ENCODE measurements around the gene SRGAP2C.
"Not testable (repeated sequence)": the region's sequence is repeated elsewhere in the genome, so short reads cannot be mapped to it uniquely, and the experiment has no call there.

The SRGAP2C gene

DNA sequence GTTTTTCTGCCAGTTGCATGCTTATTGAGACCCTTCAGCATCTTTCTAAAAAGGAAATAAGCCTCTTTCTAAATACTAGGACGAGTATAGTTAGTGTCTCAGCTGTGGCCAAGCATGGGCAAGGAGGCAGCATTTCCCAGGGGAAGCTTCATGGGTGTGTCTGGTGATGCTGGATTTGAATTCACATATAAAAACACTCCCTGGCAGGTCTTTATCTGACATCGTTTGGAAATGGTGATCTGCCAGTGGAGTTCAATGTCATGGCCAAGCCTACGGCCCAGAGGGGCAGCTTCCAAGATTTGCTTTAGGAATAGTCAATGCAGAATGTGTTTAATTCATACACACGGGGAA lies 94.7 kb downstream of the SRGAP2C start:
- not testable (repeated sequence) for DNase-seq (ENCODE audit: low read depth in 2 of 2)

DNA sequence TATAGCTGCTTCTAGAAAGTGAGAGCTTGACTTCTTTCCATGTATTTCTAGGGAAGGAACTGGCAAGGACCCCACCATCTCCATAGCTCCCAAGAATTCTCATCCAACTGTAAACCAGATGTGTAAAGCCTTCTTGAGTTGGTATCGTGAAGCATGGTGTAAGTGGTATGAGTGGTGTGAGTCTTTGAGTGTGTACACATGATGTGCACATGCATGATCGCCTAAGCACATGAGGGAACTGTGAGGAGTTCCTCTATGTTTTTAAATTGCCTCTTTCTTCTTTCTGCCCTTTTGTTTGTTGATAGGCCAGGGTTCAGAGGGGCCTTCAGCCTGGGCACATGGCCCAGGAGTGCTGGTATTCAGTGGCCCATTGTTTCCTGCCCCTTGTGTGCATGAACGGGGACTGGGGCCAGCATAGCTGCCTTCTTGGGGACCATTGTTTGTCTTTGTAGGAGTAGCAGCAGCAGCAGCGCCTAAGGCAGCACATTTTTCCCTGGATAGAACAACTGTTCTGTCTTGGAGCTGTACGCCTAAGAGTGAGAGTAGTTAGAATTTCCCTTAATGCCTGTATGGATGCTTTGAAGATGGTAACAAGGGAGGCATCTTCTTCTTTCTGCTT lies 96.0 kb downstream of the SRGAP2C start:
- DNase-seq (ENCODE audit: low read depth in 2 of 2) = not testable (repeated sequence)

DNA sequence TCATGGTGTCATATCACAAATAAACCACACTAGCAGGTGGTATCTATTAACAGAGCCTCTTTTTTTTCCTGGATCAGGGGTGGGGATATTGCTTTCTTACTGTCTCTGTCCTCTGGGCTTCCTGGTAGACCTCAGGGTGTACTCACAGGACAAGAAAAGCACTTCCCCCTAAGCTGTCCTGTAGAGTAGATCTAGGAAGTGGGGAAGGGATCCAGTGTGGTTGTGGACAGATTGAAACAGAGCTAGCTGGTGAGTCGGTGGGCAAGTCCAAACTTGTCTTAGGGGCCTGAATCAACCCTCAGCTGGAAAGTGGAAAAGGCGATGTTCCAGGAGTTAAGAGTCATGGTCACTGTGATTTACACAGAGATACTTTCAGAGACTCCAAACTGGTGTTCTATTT lies 96.7 kb downstream of the SRGAP2C start:
- not testable (repeated sequence) for DNase-seq (ENCODE audit: low read depth in 2 of 2)

DNA sequence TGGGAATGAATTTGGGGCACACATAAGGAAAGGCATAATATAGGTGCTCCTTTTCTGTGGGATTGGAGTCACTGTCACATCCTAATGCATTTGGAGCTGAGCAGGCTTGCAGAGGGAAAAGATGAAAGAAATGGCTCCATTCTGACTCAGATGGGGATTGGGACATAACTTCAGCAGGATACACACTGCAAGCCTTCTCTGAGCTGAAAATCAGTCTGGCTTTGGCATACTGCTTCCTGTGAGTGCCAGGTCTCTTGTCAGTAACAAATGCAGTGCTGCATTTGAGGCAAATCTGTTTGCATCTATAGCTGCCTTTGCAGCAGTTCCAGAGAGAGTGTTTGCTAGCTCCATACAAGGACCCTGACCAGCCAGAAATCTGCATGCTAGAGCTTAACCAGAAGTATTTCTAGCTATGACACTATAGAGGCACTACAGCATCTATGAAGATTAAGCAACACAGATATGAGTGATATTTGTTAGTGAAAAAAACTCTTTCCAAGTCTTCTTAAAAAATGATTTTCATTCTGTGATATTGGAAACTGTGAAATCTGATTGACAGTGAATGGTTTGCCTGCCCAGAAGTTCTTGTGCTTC lies 98.9 kb downstream of the SRGAP2C start:
- not testable (repeated sequence) for DNase-seq (ENCODE audit: low read depth in 2 of 2)

DNA sequence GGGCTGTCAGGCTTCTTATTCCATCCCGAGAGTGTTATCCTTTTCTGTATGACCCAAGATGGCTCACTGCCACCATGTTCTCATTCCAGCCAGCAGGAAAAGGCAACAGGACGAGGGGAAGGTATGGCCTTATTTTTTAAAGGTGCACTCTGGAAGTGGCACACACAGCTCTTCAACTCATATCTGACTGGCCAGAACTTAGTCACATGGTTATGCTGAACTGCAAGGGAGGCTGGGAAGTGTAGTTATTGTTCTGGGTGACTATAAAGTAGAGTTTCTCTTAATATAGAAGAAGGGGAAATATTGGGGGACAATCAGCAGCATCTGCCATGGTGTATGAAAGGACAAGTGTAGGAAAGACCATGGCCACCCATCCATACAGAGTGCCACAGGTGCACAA lies 107.8 kb downstream of the SRGAP2C start:
- not testable (repeated sequence) for DNase-seq (ENCODE audit: low read depth in 2 of 2)

DNA sequence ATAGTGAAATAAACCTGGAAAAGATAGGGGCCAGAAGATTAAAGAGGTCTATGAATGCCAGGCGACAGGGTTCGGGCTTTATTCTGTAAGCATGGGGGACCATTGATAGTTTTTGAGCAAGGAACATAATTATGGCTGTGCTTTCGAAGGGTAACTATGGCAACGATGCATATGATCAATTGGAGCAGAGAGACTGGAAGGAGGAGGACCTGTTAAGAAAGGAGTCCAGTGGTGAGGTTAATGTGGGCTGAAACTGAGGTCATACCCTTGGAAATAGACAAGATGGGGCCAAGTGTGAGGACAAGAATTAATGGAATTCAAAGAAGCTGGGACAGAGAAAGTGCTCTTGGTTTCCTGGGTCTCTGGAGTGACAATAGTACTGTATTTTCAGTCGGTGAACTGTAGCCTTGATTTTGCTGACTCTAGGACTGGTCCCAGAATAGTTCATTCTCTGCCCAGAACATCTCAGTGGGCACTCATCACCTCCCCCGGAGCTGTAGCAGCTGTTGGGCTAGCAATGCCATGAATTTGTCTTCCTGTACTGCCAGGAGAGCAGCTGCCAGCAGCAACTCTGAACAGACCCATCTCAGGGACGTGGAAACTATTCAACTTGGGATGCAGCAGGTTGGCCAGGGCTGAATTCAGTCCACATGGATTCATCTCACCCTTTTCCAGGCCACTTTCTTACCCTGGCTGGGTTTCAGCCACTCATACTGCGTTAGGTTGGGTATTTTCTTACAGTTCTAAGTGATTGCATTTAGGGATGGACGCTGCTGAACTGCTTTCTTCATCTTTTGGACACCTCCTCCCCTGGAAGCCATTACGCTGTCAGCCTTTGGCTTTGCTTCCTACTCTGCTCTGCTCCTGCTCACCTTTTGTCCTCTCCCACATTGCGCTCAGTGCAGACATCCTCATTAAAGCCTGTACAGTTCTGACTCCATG lies 108.8 kb downstream of the SRGAP2C start:
- not testable (repeated sequence) for DNase-seq (ENCODE audit: low read depth in 2 of 2)

DNA sequence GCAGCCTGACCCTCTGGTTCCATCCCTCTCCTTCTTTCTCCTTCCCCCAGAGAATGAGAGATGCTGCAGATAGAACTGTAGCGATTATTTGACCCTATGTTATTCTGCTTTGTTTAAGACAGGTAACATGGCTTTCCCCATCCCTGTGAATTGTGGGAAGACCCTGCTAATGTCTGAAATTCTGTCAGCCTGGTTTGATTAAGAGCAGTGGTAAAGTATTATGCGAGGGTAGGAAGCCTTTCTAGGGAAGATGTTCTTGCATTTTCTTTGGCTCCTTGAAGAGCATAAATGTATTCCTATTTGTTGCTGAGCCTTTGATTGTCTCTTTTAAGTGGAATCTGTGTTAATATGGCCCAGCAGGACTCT lies 109.4 kb downstream of the SRGAP2C start:
- not testable (repeated sequence) for DNase-seq (ENCODE audit: low read depth in 2 of 2)

DNA sequence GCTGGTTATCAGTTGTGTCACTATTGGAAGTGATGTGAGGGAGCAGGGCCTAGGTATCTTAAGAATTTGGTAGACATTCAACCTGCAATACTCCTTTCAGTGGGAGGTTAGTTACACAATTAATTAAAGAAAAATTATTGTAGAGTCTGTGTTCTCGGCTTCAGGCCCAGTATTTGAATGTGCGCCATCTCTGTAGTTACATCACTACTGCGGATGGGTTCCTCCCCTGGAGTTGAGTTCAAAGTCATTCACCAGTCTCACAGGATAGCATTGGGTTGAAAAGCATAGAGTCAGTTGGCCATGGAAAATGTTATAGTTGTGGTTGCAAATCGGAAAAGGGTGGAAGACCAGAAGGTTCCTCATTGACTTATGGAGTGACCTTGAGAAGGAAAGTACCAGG lies 111.8 kb downstream of the SRGAP2C start:
- not testable (repeated sequence) for DNase-seq (ENCODE audit: low read depth in 2 of 2)

DNA sequence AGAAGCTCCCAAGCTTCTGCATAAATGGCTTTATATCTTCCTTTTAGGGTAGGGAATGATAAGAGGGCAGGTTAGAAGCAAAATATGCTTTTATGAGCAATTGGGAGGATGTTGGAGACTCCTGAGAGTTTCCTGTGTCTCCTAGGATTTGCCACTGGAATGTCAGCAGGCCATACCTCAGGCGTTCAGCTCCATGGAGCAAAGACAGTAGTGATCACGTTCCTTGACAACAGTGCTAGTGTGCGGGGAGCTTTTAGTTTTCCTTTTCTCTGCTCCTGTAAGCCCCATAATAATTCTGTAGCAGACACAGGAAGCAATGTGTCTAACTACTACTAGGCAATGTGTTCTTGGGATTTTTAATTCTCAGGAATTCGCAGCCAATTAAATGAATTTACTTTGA lies 113.8 kb downstream of the SRGAP2C start:
- DNase-seq (ENCODE audit: low read depth in 2 of 2) = not testable (repeated sequence)

DNA sequence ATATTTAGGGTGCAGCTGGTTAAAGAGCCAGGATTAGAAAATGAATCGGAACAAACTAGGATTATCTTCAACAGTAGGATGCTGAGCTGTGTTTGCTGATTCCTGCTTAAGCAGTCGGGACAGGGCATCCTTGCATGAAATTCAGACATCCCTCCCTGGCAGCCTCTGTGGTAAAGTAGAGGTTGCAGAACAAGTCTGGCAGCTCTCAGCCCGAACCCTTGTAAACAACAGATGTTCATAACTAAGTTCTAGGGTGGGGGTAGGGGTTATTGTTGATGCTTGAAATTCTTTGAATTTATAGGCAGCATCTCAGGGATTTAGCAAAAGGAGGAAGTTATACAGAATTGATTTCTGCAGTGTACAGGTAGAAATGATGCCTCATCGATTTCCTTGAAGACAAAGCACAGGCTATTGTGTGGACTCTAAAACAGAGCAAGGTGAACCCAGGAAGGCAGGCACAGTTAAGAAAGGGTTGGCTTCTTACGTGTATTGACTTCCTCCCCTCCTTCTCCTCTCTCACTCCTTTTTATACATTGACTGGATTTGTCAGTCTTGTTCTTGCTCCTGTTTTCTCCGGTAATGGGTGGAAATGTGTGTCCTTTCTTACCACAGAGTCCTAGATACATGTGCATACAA lies 114.9 kb downstream of the SRGAP2C start:
- not testable (repeated sequence) for DNase-seq (ENCODE audit: low read depth in 2 of 2)

DNA sequence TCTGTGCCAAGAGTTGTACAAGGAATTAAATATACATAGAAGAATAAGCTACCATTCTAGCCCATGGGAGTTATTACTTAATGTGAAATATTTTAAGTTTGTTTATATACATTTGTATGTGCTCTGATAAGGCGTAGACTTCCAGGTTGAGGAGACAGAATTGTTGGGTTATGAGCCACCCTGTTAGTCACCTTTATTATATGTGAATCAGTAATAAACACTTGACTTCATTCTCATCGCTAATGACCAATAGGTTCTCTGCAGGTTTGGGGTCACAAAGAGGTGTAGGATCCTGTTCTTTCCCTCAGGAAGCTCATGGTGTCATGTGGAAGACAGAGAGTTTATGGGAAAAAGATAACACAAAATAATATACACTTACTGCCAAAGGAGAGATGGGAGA lies 117.1 kb downstream of the SRGAP2C start:
- not testable (repeated sequence) for DNase-seq (ENCODE audit: low read depth in 2 of 2)

DNA sequence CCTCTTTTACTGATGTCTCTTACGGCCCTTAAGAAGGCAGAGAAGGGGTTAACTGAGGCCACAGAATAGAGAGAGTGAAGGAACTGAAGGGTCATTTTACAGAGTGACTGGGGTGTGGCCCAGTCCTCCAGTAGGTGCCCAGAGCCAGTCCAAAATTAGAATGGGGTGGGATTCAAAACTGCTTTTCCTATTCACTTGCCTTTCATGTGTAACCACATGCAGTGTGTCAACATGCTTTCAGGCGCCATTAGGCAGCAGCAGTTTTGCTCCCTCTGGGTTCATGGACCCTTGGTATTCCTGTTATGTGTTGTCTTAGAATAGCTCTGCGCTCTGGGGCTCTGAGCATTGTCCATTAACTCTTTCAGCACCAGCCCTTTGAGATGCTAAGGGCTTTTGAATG lies 123.0 kb downstream of the SRGAP2C start:
- not testable (repeated sequence) for DNase-seq (ENCODE audit: low read depth in 2 of 2)

DNA sequence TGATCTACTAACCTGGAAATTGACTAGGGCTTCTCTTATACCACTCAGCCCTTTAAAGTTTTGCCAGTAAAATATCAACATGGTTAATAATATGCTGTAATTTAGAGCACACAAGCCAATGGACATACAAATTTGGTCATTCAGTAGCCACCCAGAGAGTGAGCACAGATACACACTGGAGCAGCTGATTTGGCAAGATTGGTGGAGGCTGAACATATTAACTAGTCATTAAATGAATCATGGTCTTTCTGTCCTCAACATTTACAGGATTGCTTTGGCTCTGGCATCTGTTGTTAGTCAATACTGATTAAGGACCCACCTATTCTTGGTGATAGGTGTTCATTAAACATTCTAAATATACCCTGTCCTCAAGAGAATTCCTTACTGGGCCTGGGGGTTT lies 130.7 kb downstream of the SRGAP2C start:
- DNase-seq (ENCODE audit: low read depth in 2 of 2) = not testable (repeated sequence)

DNA sequence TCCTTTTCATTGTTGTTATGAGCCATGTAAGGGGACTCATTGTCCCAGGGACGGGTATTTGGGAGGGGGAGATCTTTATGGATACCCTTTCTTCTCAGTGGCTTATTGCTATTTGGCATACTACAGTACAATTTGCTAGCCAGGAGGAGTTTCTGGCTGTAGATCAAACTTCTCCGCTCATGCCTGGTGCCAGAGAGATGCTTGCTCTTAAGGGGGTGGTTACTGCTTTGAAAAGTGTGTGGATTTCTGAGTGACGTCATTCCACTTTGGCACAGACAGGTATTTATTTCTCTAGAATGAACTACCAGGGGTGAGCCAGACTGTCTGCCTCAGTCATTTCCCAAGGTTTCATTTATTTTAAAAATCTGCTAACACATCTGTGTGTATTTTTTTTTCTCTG lies 131.3 kb downstream of the SRGAP2C start:
- DNase-seq (ENCODE audit: low read depth in 2 of 2) = not testable (repeated sequence)

DNA sequence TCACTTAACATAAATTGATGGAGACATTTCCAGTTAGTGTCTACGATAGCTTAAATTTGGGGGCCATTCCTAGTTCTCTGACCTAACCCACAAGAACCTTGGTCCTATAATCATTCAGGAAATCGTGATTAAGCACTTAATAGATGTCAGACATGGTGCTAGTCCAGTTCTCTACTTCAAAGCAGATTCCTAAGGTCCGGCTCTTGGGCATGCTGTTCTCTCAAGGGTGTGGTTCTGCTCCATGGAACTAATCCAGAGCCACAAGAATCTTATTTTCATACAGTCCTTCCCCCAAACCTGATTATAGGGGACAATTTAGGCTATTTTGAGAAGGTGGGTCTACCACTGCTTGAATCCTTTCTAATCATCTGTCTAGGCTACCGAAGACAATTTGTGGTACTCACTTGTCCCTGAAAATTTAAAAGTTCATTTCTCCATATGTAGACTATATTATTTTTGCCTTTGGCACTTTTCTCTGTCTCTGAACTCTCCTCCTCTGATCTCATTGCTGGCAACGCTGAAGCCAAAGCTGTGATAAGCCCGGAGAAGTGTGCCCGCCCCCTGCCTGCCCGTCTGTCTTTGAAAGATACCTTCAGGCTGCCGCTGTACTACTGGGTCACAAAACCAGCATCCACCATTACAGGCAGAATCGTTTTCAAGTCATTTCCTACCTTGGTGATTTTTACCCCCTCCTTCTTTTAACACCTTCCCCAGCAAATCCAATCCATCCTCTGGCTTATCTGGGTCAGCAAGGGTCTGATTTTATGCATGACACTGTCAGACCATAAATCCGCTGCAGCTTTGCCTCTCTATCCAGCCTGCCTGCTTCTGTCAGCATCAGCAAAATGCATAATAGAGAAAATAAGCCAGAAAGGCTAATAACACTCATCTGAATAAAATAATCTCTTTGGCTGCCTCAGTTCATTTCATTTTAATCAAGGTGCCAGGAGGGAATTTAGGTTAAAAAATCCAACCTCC lies 133.0 kb downstream of the SRGAP2C start:
- DNase-seq (ENCODE audit: low read depth in 2 of 2) = not testable (repeated sequence)

DNA sequence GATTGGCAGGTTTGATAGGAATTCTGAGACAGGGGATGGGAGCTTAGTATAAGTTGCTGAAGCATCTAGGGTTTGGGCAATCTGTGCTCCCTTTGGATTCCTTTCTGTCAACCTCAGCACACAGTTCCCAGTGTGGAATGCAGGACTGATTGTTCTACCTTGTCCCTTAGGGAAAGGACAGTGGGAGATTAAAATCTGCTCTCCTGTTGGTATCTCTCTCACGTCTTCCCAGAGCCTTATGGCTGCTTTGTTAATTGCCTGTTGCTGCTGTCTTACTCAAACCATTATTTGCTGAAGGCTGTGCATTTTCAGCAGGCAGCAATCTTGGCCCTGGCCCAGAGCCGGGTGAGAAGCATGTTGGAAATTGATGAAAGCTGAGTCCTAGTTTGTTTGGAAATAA lies 133.9 kb downstream of the SRGAP2C start:
- not testable (repeated sequence) for DNase-seq (ENCODE audit: low read depth in 2 of 2)

DNA sequence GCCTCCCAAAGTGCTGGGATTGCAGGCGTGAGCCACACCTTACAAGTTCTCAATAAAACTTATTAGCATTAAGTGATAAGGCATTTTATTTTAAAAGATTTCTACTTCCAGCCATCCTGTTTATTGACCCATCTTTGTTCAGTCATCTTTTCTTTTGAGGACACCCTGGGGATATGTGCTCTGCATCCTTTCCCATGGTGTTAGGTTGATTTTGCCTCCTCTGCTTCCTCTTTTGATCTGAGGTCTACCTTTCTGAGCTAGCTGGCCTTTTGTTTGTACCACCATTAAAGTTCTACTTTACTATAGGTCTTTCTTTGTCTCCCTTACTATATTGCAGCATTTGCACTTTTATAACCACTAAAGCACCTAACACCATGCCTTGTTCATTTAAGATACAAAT lies 136.9 kb downstream of the SRGAP2C start:
- not testable (repeated sequence) for DNase-seq (ENCODE audit: low read depth in 2 of 2)

DNA sequence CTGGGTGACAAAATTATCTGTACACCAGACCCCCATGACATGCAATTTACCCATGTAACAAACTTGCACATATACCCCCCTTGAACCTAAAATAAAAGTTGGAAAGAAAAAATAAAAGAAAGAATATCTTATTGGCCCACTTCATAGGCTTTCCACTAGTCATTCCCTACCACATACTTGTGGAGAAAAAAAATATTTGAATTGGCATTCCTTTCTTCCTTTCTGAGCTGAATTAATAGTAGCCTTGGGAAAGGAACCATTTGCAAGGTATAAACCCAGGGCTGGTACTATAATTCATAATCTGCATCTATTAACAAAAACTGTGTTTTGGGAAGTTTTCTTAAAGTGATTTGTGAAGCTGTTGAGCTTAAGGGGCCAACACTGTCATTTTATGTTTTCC lies 140.0 kb downstream of the SRGAP2C start:
- DNase-seq (ENCODE audit: low read depth in 2 of 2) = not testable (repeated sequence)

DNA sequence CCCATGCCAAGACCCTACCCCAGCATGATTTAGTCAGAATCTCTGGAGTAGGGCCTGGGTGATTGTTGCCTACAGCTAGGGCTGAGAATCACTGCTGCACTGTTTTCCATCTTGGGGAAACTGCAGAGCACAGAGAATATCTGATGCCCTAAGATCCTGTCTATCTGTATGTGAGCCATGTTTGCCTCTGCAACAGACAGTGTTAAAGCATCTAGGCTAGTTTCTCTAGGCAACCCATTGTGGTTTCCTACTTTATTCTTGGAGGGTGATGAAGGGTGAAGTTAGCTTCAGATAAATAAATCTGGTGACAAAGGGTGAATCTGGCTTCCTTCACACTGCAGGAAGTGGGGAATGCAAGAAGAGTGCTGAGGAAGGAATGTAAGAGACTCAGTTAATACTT lies 147.4 kb downstream of the SRGAP2C start:
- not testable (repeated sequence) for DNase-seq (ENCODE audit: low read depth in 2 of 2)

DNA sequence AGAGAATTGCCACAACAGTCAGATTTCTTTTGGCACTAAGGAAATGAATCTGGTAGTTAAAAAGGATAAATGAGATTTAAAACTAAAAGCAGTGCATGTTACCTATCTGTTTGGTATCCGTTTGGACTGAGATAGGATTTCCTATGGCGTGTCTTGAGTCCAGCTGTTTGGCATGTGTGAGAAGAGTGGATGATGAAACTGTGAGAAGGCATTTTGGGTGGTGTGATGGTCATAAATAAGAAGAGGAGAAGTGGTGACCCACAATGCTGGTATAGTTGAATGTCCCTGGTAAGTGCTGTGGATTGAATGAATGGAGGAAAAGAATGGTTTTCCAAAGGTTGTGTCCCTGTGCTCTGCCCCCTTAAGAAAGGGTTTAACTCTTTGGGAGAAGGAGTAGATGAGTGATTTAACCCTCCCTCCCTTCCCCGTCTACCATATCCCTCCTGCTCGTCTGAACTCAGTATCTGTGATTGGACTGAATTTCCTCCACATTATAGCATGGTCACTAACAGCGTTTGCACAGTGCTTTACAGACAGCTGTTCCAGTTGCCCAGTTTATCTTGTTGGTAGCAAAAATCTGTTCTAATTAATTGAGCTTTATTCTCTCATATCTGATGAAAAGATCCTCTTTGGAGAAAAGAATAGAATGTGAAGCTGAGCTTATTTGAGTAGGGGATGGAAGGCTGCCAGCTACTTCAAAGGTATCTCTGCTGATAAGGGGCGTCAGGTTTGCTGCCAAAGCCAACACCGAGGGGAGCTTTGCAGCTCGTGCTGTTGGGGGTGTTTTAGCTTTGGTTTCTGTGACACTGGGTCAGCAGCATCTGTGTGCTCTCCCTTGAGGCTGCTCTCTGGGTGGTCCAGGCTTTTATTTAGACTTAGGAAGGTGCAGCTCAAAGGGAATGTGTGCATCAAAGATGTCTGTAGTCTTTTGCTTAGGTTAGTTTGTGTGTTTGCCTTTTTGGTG lies 148.1 kb downstream of the SRGAP2C start:
- DNase-seq (ENCODE audit: low read depth in 2 of 2) = not testable (repeated sequence)

Data from stimulated activated CD4-positive, alpha-beta T cell treated with anti-CD3 and anti-CD28 coated beads, Interleukin-1b, Interleukin-23, amount 100 ng/mL, for 4 hours (primary cell).